Vagina (tissue), 2 donors: ENCODE results near the gene KCNH1. TPM values are rescaled to one million over a fixed set of nuclear protein-coding genes. Genes with fewer than 3 reads are reported as not detected.
"Not testable (repeated sequence)": the region's sequence is repeated elsewhere in the genome, so short reads cannot be mapped to it uniquely, and the experiment has no call there.

Experiments
- DNase-seq, 2 donors: peaks; one replicate each; pipeline ENCODE4 v3.0.0-alpha.2; 2017; ENCODE audit errors: extremely low spot score in 2 of 2
- H3K27ac ChIP-seq: fragments of 200-600 bp; sonication (generic); one replicate; pipeline ENCODE4 v1.5.1; 2019
- H3K27me3 ChIP-seq: fragments of 200-600 bp; sonication (generic); one replicate; pipeline ENCODE4 v1.5.1; 2019
- H3K36me3 ChIP-seq, 2 donors: fragments of 200-600 bp; sonication (generic); one replicate each; pipeline ENCODE4 v1.5.1; 2017 to 2019
- H3K4me1 ChIP-seq: fragments of 200-600 bp; sonication (generic); one replicate; pipeline ENCODE4 v1.5.1; 2019
- H3K4me3 ChIP-seq, 2 donors: fragments of 200-600 bp; sonication (generic); 1 replicate in 1 of 2; 2 replicates in 1 of 2; pipeline ENCODE4 v1.5.1; 2016 to 2019
- H3K9me3 ChIP-seq: fragments of 200-600 bp; sonication (generic); one replicate; pipeline ENCODE4 v1.5.1; 2019
- POLR2A ChIP-seq, 2 donors: fragments of 450-650 bp; IDR thresholded peaks; one replicate each; pipeline ENCODE4 v1.6.1; 2017; ENCODE audit warnings: antibody characterized with exemption in 2 of 2, mild to moderate bottlenecking in 2 of 2, moderate library complexity in 2 of 2
- POLR2AphosphoS5 ChIP-seq, 2 donors: sonication (generic); formaldehyde crosslinking; IDR thresholded peaks; one replicate each; pipeline ENCODE4 v1.9.0; 2017; ENCODE audit warnings: antibody characterized with exemption in 2 of 2, mild to moderate bottlenecking in 2 of 2, low read depth in 1 of 2; ENCODE audit not compliant: insufficient read depth in 1 of 2
- intact Hi-C: fragments of 100-400 bp; cut with DNase I; formaldehyde crosslinking; loops from one replicate; pipeline ENCODE4 v1.15.1; 2023
- total RNA-seq: library from RNA; depleted of rRNA; stranded (reverse); fragments of >200 nt; gene quantifications from one replicate; pipeline ENCODE4 v1.2.3, GENCODE V29; 2016
- TF ChIP-seq, protein P1 (sequence below), 3 experiments: fragments of 450-650 bp in 2 of 3; fragments of 200-600 bp in 1 of 3; sonication (generic) in 1 of 3; IDR thresholded peaks; one replicate each; pipeline ENCODE4 v1.5.1; 2017 to 2019; ENCODE audit warnings: antibody characterized with exemption in 3 of 3, mild to moderate bottlenecking in 2 of 3, moderate library complexity in 2 of 3

Gene KCNH1
- total RNA-seq, 1 donor from 2014 or later, result 3.9 TPM

DNA sequence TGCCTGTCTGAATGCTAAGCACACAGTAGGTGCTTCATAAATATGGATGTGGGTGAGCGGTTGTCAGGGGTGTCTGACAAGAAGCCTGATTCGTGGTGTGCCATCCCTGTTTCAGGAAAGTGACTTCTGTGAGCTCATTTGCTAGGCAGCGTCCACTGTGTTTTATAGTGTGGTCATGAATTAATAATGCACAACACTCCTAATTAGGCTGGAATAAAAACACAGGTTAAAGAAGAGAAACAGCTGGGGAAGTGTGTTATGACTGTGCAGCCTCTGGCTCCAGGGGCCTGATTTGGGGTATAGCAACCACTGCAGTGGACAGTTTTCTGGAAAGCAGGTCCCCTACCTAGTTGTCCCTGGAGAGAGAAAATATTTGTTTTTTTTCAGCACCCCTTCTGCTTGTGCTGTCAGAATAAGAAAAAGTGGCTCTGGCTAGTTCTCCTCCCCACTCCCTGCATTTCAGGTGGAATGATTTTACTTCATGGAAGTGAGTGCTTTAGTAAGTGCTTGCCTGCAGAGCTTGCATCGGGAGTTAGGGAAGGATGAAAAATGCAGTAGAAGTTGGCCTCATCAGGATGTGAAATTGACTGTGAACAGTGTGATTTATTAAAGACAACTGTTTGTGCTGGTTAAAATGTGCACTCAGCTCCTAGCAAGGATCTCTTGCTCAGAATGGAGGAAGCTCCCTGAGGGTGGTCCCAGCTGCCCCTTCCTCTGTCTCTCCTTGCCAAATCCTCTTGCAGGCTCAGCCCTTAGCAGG, 471.5 kb downstream of the KCNH1 start:
- no peak overlapping the region for H3K27ac ChIP-seq
- H3K36me3 ChIP-seq, result no peaks in the 10 kb centered on the region
- no peak for DNase-seq
- no peaks in the 10 kb centered on the region for H3K27me3 ChIP-seq
- TF ChIP-seq POLR2A (IDR thresholded peaks at IDR 0.05) (no peak), POLR2AphosphoS5 (IDR thresholded peaks at IDR 0.05; ENCODE audit: insufficient read depth in 1 of 2, low read depth in 1 of 2) (no peak)
- TF ChIP-seq, protein P1, sequence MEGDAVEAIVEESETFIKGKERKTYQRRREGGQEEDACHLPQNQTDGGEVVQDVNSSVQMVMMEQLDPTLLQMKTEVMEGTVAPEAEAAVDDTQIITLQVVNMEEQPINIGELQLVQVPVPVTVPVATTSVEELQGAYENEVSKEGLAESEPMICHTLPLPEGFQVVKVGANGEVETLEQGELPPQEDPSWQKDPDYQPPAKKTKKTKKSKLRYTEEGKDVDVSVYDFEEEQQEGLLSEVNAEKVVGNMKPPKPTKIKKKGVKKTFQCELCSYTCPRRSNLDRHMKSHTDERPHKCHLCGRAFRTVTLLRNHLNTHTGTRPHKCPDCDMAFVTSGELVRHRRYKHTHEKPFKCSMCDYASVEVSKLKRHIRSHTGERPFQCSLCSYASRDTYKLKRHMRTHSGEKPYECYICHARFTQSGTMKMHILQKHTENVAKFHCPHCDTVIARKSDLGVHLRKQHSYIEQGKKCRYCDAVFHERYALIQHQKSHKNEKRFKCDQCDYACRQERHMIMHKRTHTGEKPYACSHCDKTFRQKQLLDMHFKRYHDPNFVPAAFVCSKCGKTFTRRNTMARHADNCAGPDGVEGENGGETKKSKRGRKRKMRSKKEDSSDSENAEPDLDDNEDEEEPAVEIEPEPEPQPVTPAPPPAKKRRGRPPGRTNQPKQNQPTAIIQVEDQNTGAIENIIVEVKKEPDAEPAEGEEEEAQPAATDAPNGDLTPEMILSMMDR (IDR thresholded peaks at IDR 0.05), result no peak
- intact Hi-C loops, result no loop called here
- H3K4me3 ChIP-seq, result no peak overlapping the region
- no peaks in the 10 kb centered on the region for H3K9me3 ChIP-seq
- no peaks in the 10 kb centered on the region for H3K4me1 ChIP-seq

DNA sequence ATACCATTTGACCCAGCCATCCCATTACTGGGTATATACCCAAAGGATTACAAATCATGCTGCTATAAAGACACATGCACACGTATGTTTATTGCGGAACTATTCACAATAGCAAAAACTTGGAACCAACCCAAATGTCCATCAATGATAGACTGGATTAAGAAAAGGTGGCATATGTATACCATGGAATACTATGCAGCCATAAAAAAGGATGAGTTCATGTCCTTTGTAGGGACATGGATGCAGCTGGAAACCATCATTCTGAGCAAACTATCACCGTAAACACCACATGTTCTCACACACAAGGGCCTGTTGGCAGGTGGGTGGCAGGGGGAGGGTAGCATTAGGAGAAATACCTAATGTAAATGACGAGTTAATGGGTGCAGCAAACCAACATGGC, 472.4 kb downstream of the KCNH1 start:
- H3K36me3 ChIP-seq, H3K4me3 ChIP-seq, H3K27me3 ChIP-seq, H3K4me1 ChIP-seq, DNase-seq, intact Hi-C loops, H3K9me3 ChIP-seq, H3K27ac ChIP-seq: not testable (repeated sequence)

GRCh38 chr1:210657806-210658205, 476.1 kb downstream of the KCNH1 start:
- Histone ChIP-seq H3K4me1 (no peaks in the 10 kb centered on the region), H3K9me3 (no peaks in the 10 kb centered on the region), H3K27ac (no peak overlapping the region), H3K4me3 (no peak overlapping the region), H3K27me3 (no peaks in the 10 kb centered on the region), H3K36me3 (no peaks in the 10 kb centered on the region)
- no peak for TF ChIP-seq POLR2AphosphoS5 (IDR thresholded peaks at IDR 0.05; ENCODE audit: insufficient read depth in 1 of 2, low read depth in 1 of 2)
- TF ChIP-seq, protein P1 (IDR thresholded peaks at IDR 0.05), result no peak
- no peak for TF ChIP-seq POLR2A (IDR thresholded peaks at IDR 0.05)
- no peak for DNase-seq
- intact Hi-C loops, result no loop called here

GRCh38 chr1:210655511-210655910, 478.4 kb downstream of the KCNH1 start:
- no peaks in the 10 kb centered on the region for H3K4me1 ChIP-seq
- no peak overlapping the region for H3K27ac ChIP-seq
- H3K36me3 ChIP-seq, result no peaks in the 10 kb centered on the region
- no peak for DNase-seq
- intact Hi-C loops, result no loop called here
- H3K4me3 ChIP-seq, result no peak overlapping the region
- no peaks in the 10 kb centered on the region for H3K27me3 ChIP-seq
- H3K9me3 ChIP-seq, result no peaks in the 10 kb centered on the region
- TF ChIP-seq, protein P1 (IDR thresholded peaks at IDR 0.05), result no peak
- TF ChIP-seq POLR2A (IDR thresholded peaks at IDR 0.05) (no peak), POLR2AphosphoS5 (IDR thresholded peaks at IDR 0.05; ENCODE audit: insufficient read depth in 1 of 2, low read depth in 1 of 2) (no peak)

DNA sequence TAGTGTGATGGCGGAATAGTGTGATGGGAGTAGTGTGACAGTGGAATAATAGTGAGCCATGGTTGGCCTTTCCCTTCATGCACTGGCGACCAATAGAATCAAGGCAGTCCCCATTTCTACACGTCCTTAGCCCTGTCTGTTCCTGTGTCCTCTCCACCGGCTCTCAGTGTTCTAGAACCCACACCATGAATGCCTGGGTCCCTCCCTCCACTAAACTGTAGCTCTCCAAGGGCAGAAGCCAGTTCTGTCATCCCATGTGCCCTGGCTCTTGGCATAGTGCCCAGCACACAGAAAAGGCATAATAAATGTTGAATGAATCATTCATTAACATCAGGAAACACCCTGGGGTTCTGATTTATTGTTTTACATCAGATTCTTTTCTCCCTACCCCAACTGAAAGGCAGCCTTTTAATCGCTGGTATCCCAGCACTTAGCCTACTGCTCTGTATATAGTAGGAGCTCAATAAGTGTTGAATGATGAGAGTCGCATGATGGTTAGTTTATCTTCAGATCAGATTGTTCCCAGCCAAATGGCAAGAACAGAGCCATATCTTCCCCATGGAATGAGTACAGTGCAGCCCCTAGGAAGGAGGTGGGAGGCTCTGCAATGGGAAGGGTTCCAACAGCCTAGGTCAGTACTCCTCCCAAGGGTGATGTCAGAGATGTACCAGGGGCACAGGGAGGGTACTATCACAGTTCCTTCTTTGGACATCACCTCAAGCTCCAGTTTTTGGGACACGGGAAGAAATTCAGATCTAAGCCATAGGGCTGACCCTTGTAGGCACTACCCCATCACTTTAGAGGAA, 479.6 kb downstream of the KCNH1 start:
- no peak for DNase-seq
- Histone ChIP-seq H3K27ac (no peak overlapping the region), H3K36me3 (no peaks in the 10 kb centered on the region), H3K27me3 (no peaks in the 10 kb centered on the region), H3K4me1 (no peaks in the 10 kb centered on the region), H3K9me3 (no peaks in the 10 kb centered on the region), H3K4me3 (no peak overlapping the region)
- TF ChIP-seq POLR2AphosphoS5 (IDR thresholded peaks at IDR 0.05; ENCODE audit: insufficient read depth in 1 of 2, low read depth in 1 of 2) (no peak), POLR2A (IDR thresholded peaks at IDR 0.05) (no peak)
- TF ChIP-seq, protein P1 (IDR thresholded peaks at IDR 0.05), result no peak
- intact Hi-C loops, result no loop called here
